Measurements from ENCODE around the gene PERM1. TPM values are rescaled to one million over a fixed set of nuclear protein-coding genes. Genes with fewer than 3 reads are reported as not detected.
A peak's percentile ranks its signal among the peaks of the same experiment; 100 is the strongest.

The PERM1 gene
- total and polyA plus RNA-seq, 2 of the 13 experiments (the other 11 are each of a cell fraction or from before 2014, with no cell fraction given), result 0.04 to 0.29 TPM

GRCh38 chr1:929712-930632 is 51.9 kb downstream of the PERM1 start:
- H3K36me3 ChIP-seq (replicated peaks in 1 of 2; ENCODE audit: control insufficient read depth in 1 of 2, insufficient read depth in 2 of 2, low read length in 2 of 2), result no peaks in the 10 kb centered on the region
- CTCF ChIA-PET (ENCODE audit: low intra/inter-chr PET ratio, low total read pairs), result no interaction called here
- H3K9me3 ChIP-seq (ENCODE audit: low read length), result no peaks in the 10 kb centered on the region
- 14% methylated on average over 12 of the region's 40 CpGs for WGBS (ENCODE audit: low lambda C conversion rate)
- no peaks in the 10 kb centered on the region for H3K4me1 ChIP-seq (ENCODE audit: insufficient read depth, low read length)
- in situ Hi-C loops (cut with HindIII; ENCODE audit: extremely low pct_ligation_motif_present, low pct_unique_long_range_greater_than_20kb), result no loop called here
- H3K4me3 ChIP-seq (replicated peaks in 1 of 3; ENCODE audit: insufficient read depth in 1 of 3, low read depth in 2 of 3, low read length in 3 of 3), result no peak overlapping the region
- TF ChIP-seq ZNF773 (CRISPR knock-in tag; IDR thresholded peaks at IDR 0.05; ENCODE audit: borderline replicate concordance) (no peak), NAIF1 (CRISPR knock-in tag; IDR thresholded peaks at IDR 0.05; ENCODE audit: borderline replicate concordance) (no peak), ZNF564 (CRISPR knock-in tag; IDR thresholded peaks at IDR 0.05) (no peak), SP2 (CRISPR knock-in tag; IDR thresholded peaks at IDR 0.05) (0 out of 2 replicates have a peak, but pooled peaks have one; percentile 10), ARID4A (CRISPR knock-in tag; IDR thresholded peaks at IDR 0.05; ENCODE audit: borderline replicate concordance) (0 out of 2 replicates have a peak, but pooled peaks have one; percentile 19), IKZF1 (IDR thresholded peaks at IDR 0.05) (no peak)
- POLR2A ChIA-PET, result no interaction called here
- H3K27me3 ChIP-seq (ENCODE audit: control insufficient read depth in 1 of 2, insufficient read depth in 2 of 2, low read length in 2 of 2), result peaks cover 35 to 85% of the 10 kb centered on the region in 2 experiments
- no peaks in the 10 kb centered on the region for H3K79me2 ChIP-seq (ENCODE audit: insufficient read depth, low read length)
- H3K4me2 ChIP-seq (ENCODE audit: low read depth, low read length), result no peak overlapping the region
- DNase-seq (ENCODE audit: low spot score) (no peak), ATAC-seq (no peak), FAIRE-seq (no peak)
- intact Hi-C loops (cut with micrococcal nuclease; ENCODE audit: unreplicated experiment), result no loop called here
- H3K27ac ChIP-seq (ENCODE audit: extremely low read length, insufficient read depth, low read length), result no peak overlapping the region
- 0 out of 2 replicates have a peak, but pooled peaks cover 3% of the 10 kb centered on the region for H4K20me1 ChIP-seq (ENCODE audit: insufficient read depth, low read length)
- no peak overlapping the region for H2AFZ ChIP-seq (ENCODE audit: low read length)
- BruUV-seq (replicated peaks), result no TSS peak
- no peak overlapping the region for H3K9ac ChIP-seq (ENCODE audit: insufficient read depth, low read depth, low read length)
